Kidney (tissue), 14 donors: Measurements from ENCODE around the gene NSFL1C. TPM values are rescaled to one million over a fixed set of nuclear protein-coding genes. Genes with fewer than 3 reads are reported as not detected.

Experiments used
- DNase-seq, 5 donors: peaks; one replicate each; pipeline ENCODE4 v3.0.0-alpha.2; 2013 to 2020
- FAIRE-seq: peaks from 2 replicates; lab custom pipeline; 2012; peaks lifted over from hg19 to GRCh38; lab: Jason Lieb, UNC
- H3K27ac ChIP-seq, 2 donors: one replicate each; pipeline ENCODE4 v1.7.0; 2013; ENCODE audit warnings: low read depth in 2 of 2, low read length in 2 of 2, inconsistent platforms in 1 of 2
- H3K27me3 ChIP-seq: one replicate; pipeline ENCODE4 v1.7.1; 2013; ENCODE audit warnings: low read length, inconsistent platforms; ENCODE audit not compliant: control insufficient read depth, insufficient read depth
- H3K36me3 ChIP-seq, 3 donors: one replicate each; pipeline versions ENCODE4 v1.7.0 to v1.7.1; 2013; ENCODE audit warnings: low read length in 3 of 3, control low read depth in 1 of 3, inconsistent platforms in 1 of 3; ENCODE audit not compliant: insufficient read depth in 3 of 3, control insufficient read depth in 2 of 3
- H3K4me1 ChIP-seq, 3 donors: one replicate each; pipeline versions ENCODE4 v1.7.0 to v1.7.1; 2013; ENCODE audit warnings: low read length in 3 of 3, inconsistent platforms in 1 of 3, low read depth in 1 of 3; ENCODE audit not compliant: control insufficient read depth in 2 of 3, insufficient read depth in 2 of 3
- H3K4me3 ChIP-seq, 3 donors: one replicate each; pipeline versions ENCODE4 v1.7.0 to v1.8.1; 2013; ENCODE audit warnings: low read length in 3 of 3, control low read depth in 1 of 3, inconsistent platforms in 1 of 3
- H3K9ac ChIP-seq, 3 donors: one replicate each; pipeline versions ENCODE4 v1.7.0 to v1.7.1; 2013; ENCODE audit warnings: low read length in 3 of 3, control low read depth in 1 of 3, inconsistent platforms in 1 of 3
- H3K9me3 ChIP-seq, 3 donors: one replicate each; pipeline versions ENCODE4 v1.7.0 to v1.7.1; 2013; ENCODE audit warnings: low read length in 3 of 3, control low read depth in 1 of 3, inconsistent platforms in 1 of 3; ENCODE audit not compliant: control insufficient read depth in 2 of 3, insufficient read depth in 1 of 3
- intact Hi-C: fragments of 100-400 bp; cut with DNase I; formaldehyde crosslinking; loops from one replicate; pipeline ENCODE4 v1.11.1; 2022
- polyA plus RNA-seq: library from polyadenylated mRNA; stranded (reverse); fragments of 350-450 nt; fragmentation: Illumina TruSeq; extraction: RNeasy Lipid Tissue Mini Kit (QIAGEN cat#74804); gene quantifications from one replicate; pipeline ENCODE4 v1.2.3, GENCODE V29; 2014; ENCODE audit warnings: low read depth, low replicate concordance; ENCODE audit not compliant: insufficient read depth
- total RNA-seq: library from RNA; stranded (reverse); fragmentation: NEBNext Ultra II Directional; extraction: Animal tissue kit (Norgen Biotek cat#: 25700); gene quantifications from one replicate; pipeline ENCODE4 v1.2.1, GENCODE V29; 2021
- TF ChIP-seq, protein P1 (sequence below): IDR thresholded peaks from 3 replicates; pipeline ENCODE4 v1.5.1; 2012; ENCODE audit warnings: mild to moderate bottlenecking, moderate library complexity, borderline replicate concordance; ENCODE audit not compliant: insufficient read depth; ENCODE audit errors: extremely low read depth
- donor health status: control.
- donor health status: control.
- donor health status: control.
- donor health status: control.
- donor health status: control.
- donor health status: DM: yes; HTN: yes; CAD: no.
- donor health status: Normal renal cell carcinoma (clear cell type).

NSFL1C gene
- total and polyA plus RNA-seq, 2 donors from 2014 or later: 76.1 to 78.2 TPM

DNA sequence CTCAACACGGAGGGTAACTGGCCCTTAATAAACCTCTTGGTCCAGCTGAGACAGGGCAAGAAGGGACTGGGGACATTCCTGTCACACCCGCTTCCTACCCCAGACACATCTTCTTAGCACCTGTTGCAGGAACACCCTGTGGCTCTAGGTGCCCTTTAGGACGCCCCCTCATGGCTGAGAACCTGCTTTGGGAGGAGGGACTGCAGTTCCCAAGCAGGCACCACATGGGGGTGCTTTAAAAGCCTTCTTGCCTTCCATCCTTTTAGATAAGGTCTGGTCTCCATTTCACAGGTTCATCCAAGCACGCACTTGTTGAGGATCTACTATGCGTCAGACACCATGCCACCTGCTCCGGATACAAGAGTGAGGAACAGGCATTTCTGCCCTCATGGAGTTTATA, 26.6 kb downstream of the NSFL1C start:
- Histone ChIP-seq H3K27me3 (no peaks in the 10 kb centered on the region), H3K27ac (no peak overlapping the region), H3K9me3 (no peaks in the 10 kb centered on the region), H3K36me3 (peaks cover 0 to 31% (median 30%) of the 10 kb centered on the region in 3 donors), H3K9ac (no peak overlapping the region), H3K4me1 (no peaks in the 10 kb centered on the region), H3K4me3 (no peak overlapping the region)
- peak in 1 of 5 donors; percentile 5 for DNase-seq
- FAIRE-seq: no peak
- intact Hi-C loops: no loop called here
- TF ChIP-seq, protein P1, sequence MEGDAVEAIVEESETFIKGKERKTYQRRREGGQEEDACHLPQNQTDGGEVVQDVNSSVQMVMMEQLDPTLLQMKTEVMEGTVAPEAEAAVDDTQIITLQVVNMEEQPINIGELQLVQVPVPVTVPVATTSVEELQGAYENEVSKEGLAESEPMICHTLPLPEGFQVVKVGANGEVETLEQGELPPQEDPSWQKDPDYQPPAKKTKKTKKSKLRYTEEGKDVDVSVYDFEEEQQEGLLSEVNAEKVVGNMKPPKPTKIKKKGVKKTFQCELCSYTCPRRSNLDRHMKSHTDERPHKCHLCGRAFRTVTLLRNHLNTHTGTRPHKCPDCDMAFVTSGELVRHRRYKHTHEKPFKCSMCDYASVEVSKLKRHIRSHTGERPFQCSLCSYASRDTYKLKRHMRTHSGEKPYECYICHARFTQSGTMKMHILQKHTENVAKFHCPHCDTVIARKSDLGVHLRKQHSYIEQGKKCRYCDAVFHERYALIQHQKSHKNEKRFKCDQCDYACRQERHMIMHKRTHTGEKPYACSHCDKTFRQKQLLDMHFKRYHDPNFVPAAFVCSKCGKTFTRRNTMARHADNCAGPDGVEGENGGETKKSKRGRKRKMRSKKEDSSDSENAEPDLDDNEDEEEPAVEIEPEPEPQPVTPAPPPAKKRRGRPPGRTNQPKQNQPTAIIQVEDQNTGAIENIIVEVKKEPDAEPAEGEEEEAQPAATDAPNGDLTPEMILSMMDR: no peak

DNA sequence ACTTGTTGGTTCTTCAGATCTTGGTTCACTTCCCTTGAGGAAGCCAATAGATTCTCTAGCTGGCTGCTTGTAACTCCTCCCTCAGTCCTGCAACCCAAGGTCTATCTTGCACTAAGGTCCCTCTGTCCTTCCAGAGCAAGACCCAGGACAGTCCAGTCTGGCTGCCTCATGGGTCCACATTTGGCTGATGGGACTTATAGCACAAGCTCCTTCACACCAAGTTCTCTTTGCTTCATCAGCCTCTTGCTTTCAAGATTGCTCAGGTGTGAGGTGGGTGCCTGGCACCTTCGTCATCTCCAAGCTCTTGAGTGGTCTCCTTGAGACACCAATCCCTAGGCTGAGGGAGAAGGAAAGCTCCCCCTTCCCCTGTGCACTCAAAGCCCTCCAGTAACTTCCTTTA, 28.3 kb downstream of the NSFL1C start:
- TF ChIP-seq, protein P1: no peak
- no peaks in the 10 kb centered on the region for H3K4me1 ChIP-seq
- H3K27me3 ChIP-seq: no peaks in the 10 kb centered on the region
- peaks cover 0 to 17% (median 16%) of the 10 kb centered on the region in 3 donors for H3K36me3 ChIP-seq
- H3K9ac ChIP-seq: no peak overlapping the region
- intact Hi-C loops: loop anchor here (5.0 kb wide), 1 partner anchor 126 kb away; no protein-coding TSS in a partner anchor
- DNase-seq: no peak
- H3K27ac ChIP-seq: no peak overlapping the region
- no peak overlapping the region for H3K4me3 ChIP-seq
- FAIRE-seq: no peak
- no peaks in the 10 kb centered on the region for H3K9me3 ChIP-seq

DNA sequence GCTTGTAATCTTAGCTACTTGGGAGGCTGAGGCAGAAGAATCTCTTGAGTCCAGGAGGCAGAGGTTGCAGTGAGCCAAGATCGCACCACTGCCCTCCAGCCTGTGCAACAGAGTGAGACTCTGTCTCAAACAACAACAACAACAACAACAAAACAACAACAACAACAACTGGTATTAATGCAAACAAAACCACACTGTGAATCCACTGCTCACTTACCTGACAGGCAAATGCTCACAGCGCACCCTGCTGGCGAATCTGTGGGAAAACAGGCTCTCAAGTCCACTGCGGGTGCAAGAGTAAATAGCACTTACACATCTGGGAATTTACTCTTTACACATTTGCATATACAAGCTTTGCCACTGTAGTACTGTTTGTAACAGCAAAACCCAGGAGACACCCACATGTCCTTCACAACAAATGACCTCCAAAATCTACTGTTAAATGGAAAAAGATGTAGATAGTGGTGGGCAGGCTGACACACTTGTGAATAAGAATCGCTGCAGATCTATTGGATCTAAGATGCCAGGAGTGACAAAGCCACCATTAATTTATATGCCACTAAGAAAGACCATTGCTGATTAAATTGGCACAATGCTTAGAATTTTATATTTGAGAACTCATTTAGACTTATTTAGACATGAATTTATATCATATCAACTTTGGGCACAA, 29.3 kb downstream of the NSFL1C start:
- Histone ChIP-seq H3K27me3 (no peaks in the 10 kb centered on the region), H3K4me1 (no peaks in the 10 kb centered on the region), H3K27ac (no peak overlapping the region), H3K4me3 (no peak overlapping the region), H3K9me3 (no peaks in the 10 kb centered on the region), H3K9ac (no peak overlapping the region), H3K36me3 (peaks cover 0 to 9% (median 8%) of the 10 kb centered on the region in 3 donors)
- TF ChIP-seq, protein P1: peak; percentile 83
- DNase-seq (peak; percentile 64 to 88 (median 78)), FAIRE-seq (peak; percentile 82)
- intact Hi-C loops: loop anchor here (5.0 kb wide), 1 partner anchor 125 kb away; no protein-coding TSS in a partner anchor
